ENCODE results near the gene COL1A1. TPM values are rescaled to one million over a fixed set of nuclear protein-coding genes. Genes with fewer than 3 reads are reported as not detected.

Gene COL1A1
- total and polyA plus RNA-seq, 3 donors from 2014 or later: 32.5 to 557 (median 35.1) TPM

DNA sequence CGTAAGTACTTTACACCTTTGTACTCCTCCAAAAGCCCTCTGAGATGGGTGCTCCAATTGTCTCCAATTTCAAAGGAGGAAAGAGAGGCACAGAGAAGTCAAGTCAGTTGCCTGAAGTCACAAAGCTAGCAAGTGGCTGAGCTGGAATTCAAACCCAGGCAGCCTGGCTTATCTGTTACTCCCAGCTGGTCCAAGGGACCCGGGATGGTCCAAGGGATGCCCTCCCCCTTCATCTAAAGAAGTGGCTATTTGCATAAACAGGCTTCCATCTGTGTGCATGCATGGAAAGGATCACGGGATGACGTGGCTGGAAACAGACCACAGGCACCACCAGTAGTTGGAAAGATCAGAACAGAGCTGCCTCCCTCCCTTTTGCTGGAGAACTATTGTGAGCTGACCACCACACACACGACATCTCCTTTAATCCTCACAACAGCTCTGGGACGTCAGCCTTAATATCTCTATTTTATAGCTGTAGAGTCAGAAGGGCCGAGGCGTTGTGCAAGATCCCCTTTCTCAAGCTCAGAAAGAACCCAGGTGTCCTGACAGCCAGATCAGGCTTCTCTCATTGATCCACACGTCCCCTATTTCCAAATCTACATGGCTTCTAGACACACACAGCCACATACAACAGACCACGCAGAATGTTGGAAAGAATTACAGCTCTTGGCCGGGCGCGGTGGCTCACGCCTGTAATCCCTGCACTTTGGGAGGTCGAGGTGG is 10.9 kb upstream of the COL1A1 start:
- intact Hi-C loops (cut with DNase I; ENCODE audit: low total_unique reads): no loop called here
- H3K27ac ChIP-seq: peak overlapping the region in 1 of 2 donors; percentile 92
- H3K27me3 ChIP-seq: no peaks in the 10 kb centered on the region
- 64 to 76% methylated on average over 14 to 15 of the region's 15 CpGs for WGBS, 2 donors
- H3K4me3 ChIP-seq: no peak overlapping the region
- TF ChIP-seq, protein P1, sequence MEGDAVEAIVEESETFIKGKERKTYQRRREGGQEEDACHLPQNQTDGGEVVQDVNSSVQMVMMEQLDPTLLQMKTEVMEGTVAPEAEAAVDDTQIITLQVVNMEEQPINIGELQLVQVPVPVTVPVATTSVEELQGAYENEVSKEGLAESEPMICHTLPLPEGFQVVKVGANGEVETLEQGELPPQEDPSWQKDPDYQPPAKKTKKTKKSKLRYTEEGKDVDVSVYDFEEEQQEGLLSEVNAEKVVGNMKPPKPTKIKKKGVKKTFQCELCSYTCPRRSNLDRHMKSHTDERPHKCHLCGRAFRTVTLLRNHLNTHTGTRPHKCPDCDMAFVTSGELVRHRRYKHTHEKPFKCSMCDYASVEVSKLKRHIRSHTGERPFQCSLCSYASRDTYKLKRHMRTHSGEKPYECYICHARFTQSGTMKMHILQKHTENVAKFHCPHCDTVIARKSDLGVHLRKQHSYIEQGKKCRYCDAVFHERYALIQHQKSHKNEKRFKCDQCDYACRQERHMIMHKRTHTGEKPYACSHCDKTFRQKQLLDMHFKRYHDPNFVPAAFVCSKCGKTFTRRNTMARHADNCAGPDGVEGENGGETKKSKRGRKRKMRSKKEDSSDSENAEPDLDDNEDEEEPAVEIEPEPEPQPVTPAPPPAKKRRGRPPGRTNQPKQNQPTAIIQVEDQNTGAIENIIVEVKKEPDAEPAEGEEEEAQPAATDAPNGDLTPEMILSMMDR (IDR thresholded peaks at IDR 0.05): no peak
- TF ChIP-seq POLR2A (IDR thresholded peaks at IDR 0.05): no peak
- H3K36me3 ChIP-seq (ENCODE audit: low read depth, missing control alignments): no peaks in the 10 kb centered on the region
- H3K9me3 ChIP-seq: no peaks in the 10 kb centered on the region
- H3K4me1 ChIP-seq: peaks cover 34% of the 10 kb centered on the region
- no peak for DNase-seq

DNA sequence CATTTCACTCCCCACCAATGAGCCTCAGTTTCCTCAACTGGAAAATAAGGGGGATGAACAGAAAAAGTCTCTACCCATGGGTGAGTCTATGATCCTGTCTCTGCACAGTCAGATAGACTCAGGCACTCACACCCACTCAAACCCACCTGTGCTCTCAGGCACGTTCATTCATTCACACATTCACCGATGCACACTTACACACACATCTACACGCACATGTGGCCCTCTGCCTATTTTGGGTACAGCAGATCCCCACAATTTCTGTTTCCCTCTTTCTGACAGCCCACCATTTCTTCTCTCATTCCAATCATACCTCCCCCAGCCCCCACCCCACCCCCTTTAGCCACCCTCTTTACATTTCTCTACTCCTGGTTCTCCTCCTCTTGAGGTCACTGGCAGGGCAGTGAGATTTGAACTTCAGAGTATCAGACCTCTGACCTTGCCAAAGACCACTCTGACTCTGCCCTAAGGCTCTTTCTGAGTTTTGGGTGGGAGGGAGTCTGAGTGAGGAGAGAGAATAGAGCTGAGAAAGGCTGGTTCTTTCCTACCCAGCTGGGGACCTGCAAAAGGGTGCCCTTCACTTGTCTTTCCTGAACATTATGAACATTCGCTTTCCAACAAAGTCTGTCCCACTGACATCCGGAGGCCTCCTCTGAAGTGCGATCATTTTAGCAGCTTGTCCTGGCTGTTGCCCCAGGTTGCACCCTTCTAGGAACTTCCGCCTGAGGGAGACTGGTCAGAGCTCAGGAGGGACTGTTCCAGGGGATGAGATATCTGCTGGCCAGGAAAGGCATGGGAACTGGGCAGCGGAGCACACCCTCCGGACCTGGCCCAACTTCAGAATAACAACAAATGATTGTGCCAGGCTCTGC is 10.1 kb upstream of the COL1A1 start:
- Histone ChIP-seq H3K4me1 (peaks cover 36% of the 10 kb centered on the region), H3K27ac (peak overlapping the region; percentile 74 to 92), H3K4me3 (no peak overlapping the region), H3K36me3 (ENCODE audit: low read depth, missing control alignments) (no peaks in the 10 kb centered on the region), H3K27me3 (no peaks in the 10 kb centered on the region), H3K9me3 (no peaks in the 10 kb centered on the region)
- intact Hi-C loops (cut with DNase I; ENCODE audit: low total_unique reads): no loop called here
- DNase-seq: no peak
- TF ChIP-seq, protein P1 (IDR thresholded peaks at IDR 0.05): no peak
- TF ChIP-seq POLR2A (IDR thresholded peaks at IDR 0.05): no peak
- 51% methylated on average over 9 of the region's 9 CpGs for whole genome bisulfite sequencing, 2 donors

DNA sequence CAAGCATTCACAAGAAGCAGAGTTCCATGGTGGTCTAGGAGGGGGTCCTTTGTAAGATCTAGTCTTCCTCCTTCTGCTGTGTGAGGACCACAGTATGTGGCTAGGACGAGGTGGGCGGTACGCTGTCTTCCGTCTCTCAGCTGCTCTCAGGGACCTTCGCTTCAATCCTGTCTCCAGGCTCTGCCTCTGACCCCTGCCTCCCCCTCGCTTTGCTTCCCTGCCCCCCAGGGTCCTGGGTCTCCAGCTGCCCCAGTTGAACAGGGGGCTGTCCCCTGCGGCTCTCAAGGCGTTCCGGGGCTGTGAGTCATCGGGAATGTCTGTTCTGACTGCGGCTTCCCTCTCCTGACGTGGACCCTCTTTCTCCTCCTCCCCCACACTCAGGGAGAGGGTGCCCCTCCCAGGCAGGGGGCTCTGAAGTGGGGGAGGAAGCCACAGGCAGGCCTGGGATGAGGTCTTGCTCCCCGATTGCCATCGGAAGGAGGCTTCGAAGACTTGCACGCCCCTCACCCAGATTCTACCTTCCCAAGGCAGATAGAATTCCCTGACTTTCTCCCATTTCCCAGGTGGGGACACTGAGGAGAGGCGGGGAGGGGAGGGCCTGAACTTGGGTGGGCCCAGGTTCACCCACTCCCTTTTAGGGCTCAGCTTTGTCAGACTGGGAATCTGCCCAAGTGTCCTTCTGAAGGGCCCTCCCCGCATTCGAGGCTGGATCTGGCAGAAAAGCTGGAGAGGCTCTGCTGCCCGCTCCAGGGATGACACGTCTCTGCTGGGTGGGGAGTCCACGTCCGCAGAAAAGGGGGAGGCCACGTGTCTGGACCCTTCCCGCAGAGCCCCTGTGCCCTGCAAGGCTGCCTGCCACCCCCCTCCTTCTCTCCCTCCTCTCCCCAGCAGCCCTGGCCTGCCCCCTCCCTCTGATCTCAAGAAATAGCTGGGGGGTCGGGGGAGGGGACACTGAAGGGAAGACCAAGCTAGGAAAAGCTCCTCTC is 9.1 kb upstream of the COL1A1 start:
- Histone ChIP-seq H3K27ac (peak overlapping the region; percentile 74 to 92), H3K36me3 (ENCODE audit: low read depth, missing control alignments) (no peaks in the 10 kb centered on the region), H3K4me3 (no peak overlapping the region), H3K9me3 (no peaks in the 10 kb centered on the region), H3K27me3 (no peaks in the 10 kb centered on the region), H3K4me1 (peaks cover 43% of the 10 kb centered on the region)
- peak; percentile 67 for DNase-seq
- 29 to 34% methylated on average over 23 to 26 of the region's 26 CpGs for WGBS, 2 donors
- TF ChIP-seq POLR2A (IDR thresholded peaks at IDR 0.05): no peak
- intact Hi-C loops (cut with DNase I; ENCODE audit: low total_unique reads): no loop called here

DNA sequence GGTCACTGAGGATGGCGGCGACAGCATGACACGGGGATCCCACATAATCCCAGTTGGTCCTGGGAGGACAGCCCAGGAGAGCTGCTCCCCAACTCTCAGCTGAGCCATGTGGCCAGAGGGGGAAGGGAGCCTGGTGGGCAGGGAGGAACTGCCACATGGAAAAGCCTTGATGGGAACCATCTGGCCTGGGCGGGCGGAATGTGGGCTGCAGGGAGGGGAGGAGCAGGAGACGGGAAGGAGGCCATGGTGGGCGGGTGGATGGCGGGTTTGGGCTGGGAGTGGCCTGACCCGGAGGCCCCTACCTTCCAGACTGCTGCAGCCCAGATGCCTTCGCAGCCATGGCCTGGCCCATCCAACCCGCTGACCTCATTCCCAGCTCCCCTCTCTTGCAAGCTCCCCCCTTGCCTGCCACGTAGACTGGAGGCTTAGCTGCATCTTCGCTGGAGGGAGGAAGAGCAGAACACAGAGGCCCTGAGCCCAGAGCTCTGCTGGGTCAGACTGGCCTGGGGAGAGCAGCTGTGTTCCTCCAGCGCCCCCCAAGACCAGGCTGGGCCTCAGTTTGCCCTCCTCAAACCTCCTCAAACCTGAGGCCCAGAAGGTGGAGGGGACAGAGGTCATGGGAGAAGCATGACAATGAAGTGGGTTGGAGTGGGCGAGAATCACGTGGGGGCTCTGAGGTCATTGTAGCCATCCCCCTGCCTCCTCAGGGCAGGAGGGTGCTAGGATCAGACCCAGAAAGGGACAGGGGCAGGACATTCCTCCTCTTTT is 8.2 kb upstream of the COL1A1 start:
- 49 to 55% methylated on average over 14 to 16 of the region's 16 CpGs for WGBS, 2 donors
- H3K27me3 ChIP-seq: no peaks in the 10 kb centered on the region
- peak overlapping the region; percentile 74 to 92 for H3K27ac ChIP-seq
- H3K4me3 ChIP-seq: no peak overlapping the region
- peaks cover 50% of the 10 kb centered on the region for H3K4me1 ChIP-seq
- intact Hi-C loops (cut with DNase I; ENCODE audit: low total_unique reads): no loop called here
- TF ChIP-seq POLR2A (IDR thresholded peaks at IDR 0.05): no peak
- TF ChIP-seq, protein P1 (IDR thresholded peaks at IDR 0.05): no peak
- H3K36me3 ChIP-seq (ENCODE audit: low read depth, missing control alignments): no peaks in the 10 kb centered on the region
- DNase-seq: peak; percentile 84
- no peaks in the 10 kb centered on the region for H3K9me3 ChIP-seq

All from testis (tissue), 3 donors.